Diencephalon (tissue), 1 donor: ENCODE measurements around the gene ARHGAP24. TPM values are rescaled to one million over a fixed set of nuclear protein-coding genes. Genes with fewer than 3 reads are reported as not detected.

Experiments used
- small RNA-seq: library from RNA; depleted of rRNA; stranded (forward); fragments of <200 nt; gene quantifications from one replicate; pipeline ENCODE3, GENCODE V24; 2014
- total RNA-seq: library from RNA; depleted of rRNA; stranded (reverse); fragments of >200 nt; gene quantifications from one replicate; pipeline ENCODE4 v1.2.3, GENCODE V29; 2014

The ARHGAP24 gene
- 15.0 TPM for total RNA-seq

DNA sequence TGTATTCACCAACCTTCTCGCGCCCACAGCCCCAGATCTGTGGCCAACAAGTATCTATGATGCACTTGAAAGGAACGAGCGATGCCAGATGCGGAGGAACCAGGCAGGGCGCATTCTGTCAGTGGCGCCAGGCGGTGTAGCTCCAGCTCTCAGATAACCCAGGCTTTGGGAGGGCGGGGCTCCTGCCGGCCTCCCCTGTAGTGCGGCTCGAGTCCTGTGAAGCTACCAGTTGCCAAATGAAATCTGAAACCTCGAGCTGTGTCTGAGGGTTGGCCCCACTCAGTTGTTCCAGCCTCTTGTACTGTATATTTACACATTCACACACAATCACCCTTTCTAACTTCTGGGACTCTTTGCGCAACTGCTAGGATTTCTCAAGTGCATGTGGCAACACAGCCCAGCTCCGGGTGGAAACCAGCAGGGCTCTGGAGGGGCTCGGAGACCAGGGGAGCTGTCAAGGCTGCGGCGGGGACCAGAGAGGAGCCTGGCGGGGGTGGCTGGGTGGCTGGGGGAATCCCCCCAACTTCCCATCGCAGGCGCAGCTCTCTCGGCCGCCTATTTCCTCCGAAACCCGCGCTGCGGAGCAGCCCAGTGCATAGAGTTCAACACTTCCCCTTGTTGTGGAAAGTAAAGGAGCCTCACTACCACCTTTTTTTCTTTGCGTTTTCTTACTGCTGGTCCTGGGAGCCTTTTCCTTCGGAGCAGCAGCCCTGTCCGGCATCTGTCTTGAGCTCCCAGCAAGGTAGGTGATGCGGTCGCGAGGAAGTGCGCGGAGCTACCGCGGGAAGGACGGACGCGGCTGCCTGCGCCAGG lies at the start of gene ARHGAP24:
TSS of gene ARHGAP24 (plus strand) at position 333 of the 813 bp plus-strand sequence.

Small RNAs within 50 kb of the gene (small RNA-seq; reads per million reads assigned to genes)
- gene MIR4451 = not detected
